NCI-H526 (cell line): ENCODE measurements around the gene LCE1D.

ENCODE experiments used
- DNase-seq, 2 experiments: peaks; one replicate each; lab custom pipeline; 2025; lab: John Stamatoyannopoulos, UW

The LCE1D gene

DNA sequence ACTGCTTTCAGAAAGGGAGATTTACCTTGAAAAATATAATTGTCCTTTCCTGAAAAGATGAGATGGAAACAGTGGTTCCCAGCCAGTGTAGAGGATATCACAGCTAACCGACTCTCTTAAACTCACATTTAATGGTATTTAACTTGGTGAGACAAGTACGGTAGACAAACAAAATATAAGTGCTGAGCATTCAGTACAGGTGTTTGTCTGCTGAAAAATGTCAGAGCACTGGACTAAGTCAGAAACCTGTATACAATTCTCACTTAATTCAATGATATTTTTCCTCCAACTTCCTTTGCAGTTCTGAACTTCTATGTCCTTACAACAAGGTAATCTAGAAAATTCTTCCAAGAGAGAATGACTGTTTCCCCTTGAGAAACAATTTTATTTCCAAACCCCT is 15.2 kb downstream of the LCE1D start, which contains the start of gene LCE1B:
Gene LCE1B, plus strand, starts transcription at position 301 of the 400 bp plus-strand sequence. CDS start 476 bp downstream, outside the sequence.
- no peak for DNase-seq

DNA sequence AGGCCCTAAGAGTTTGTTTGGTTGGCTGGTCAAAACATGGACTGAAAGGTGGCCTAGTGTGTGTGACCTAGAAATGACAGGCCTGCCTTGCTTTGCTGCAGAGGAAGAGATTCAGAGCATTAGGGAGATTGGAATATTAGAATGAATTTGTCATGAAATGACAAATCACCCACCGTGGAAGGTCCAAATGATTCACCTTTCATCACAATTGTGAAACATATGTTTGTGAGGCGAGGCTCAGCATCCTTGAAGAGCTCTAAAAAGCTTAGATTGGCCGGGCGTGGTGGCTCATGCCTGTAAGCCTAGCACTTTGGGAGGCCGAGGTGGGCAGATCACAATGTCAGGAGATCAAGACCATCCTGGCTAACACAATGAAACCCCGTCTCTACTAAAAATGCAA is 20.8 kb downstream of the LCE1D start:
- DNase-seq: no peak

DNA sequence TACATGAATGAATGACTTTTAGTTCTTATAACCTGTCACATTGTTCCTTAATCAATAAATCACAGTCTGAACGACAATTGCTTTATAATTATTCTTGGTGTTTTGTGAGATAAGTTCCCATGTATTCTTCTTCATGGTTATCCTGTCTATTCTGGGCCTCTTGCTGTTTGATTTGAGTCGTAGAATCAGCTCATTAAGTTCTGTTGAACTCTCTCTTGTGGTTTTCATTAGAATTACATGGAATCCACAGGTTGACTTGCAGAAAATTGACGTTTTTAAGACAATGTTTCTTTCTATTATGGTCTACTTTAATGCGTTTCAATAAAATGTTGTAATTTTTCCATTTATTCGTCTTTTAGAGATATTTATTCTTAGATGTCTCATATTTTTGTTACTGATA is 26.8 kb downstream of the LCE1D start:
- no peak for DNase-seq

GRCh38 chr1:152824964-152825363 is 28.4 kb downstream of the LCE1D start:
- no peak for DNase-seq

- DNase-seq: no peak
These were observed 30.7 kb downstream of the LCE1D start, which contains the start of gene LCE1A for GRCh38 chr1:152827173-152827572. Gene LCE1A (plus strand): TSS chr1:152827473. CDS start chr1:152827473, 0 bp downstream.

GRCh38 chr1:152836870-152837269 is 40.3 kb downstream of the LCE1D start:
- no peak for DNase-seq

GRCh38 chr1:152842556-152842955 is 46.0 kb downstream of the LCE1D start, which contains the start of gene LCE6A:
Gene LCE6A (plus strand): TSS chr1:152842856. CDS start chr1:152843521, 665 bp downstream.
- no peak for DNase-seq
